ENCODE data around the gene TIE1.

TIE1 gene

GRCh38 chr1:43274125-43274803 lies 26.5 kb upstream of the TIE1 start:
- peak; percentile 58 for DNase-seq

GRCh38 chr1:43274804-43275180 lies 26.0 kb upstream of the TIE1 start:
- DNase-seq, result no peak

- no peak for DNase-seq
Measured at GRCh38 chr1:43275826-43276620, 24.8 kb upstream of the TIE1 start.

- no peak for DNase-seq
Measured at GRCh38 chr1:43276673-43277072, 24.1 kb upstream of the TIE1 start.

GRCh38 chr1:43277116-43277876 lies 23.5 kb upstream of the TIE1 start:
- DNase-seq, result no peak

GRCh38 chr1:43279161-43279560 lies 21.6 kb upstream of the TIE1 start:
- DNase-seq, result no peak

- no peak for DNase-seq
Measured at GRCh38 chr1:43279666-43280065, 21.1 kb upstream of the TIE1 start.

GRCh38 chr1:43280692-43281091 lies 20.1 kb upstream of the TIE1 start:
- DNase-seq, result no peak

GRCh38 chr1:43282220-43283195 lies 18.3 kb upstream of the TIE1 start:
- no peak for DNase-seq

- DNase-seq, result no peak
Measured at GRCh38 chr1:43284065-43284464, 16.7 kb upstream of the TIE1 start.

GRCh38 chr1:43284546-43285110 lies 16.2 kb upstream of the TIE1 start:
- DNase-seq, result no peak

GRCh38 chr1:43285269-43285990 lies 15.4 kb upstream of the TIE1 start, which contains the start of gene C1orf210:
C1orf210 (minus strand) TSS chr1:43285581; CDS start chr1:43283270, 2,311 bp downstream.
- DNase-seq, result peak; percentile 27

GRCh38 chr1:43286115-43286514 lies 14.7 kb upstream of the TIE1 start:
- DNase-seq, result no peak

GRCh38 chr1:43286533-43286932 lies 14.2 kb upstream of the TIE1 start:
- DNase-seq, result no peak

GRCh38 chr1:43288058-43288784 lies 12.6 kb upstream of the TIE1 start:
- DNase-seq, result no peak

GRCh38 chr1:43288785-43289706 lies 11.7 kb upstream of the TIE1 start:
- DNase-seq, result no peak

- DNase-seq, result no peak
Measured at GRCh38 chr1:43292216-43292615, 8.6 kb upstream of the TIE1 start.

- DNase-seq, result no peak
Measured at GRCh38 chr1:43292679-43293078, 8.1 kb upstream of the TIE1 start.

- DNase-seq, result no peak
Measured at GRCh38 chr1:43293176-43293575, 7.6 kb upstream of the TIE1 start.

All from CD4-positive, alpha-beta T cell treated with Interleukin-17A for 4 hours (primary cell).